ENCODE measurements around the gene PHLDB1.

GRCh38 chr11:118689503-118689851 lies 82.1 kb downstream of the PHLDB1 start:
- no peak for TF ChIP-seq POLR2A (IDR thresholded peaks at IDR 0.05)
- TF ChIP-seq, protein P1, sequence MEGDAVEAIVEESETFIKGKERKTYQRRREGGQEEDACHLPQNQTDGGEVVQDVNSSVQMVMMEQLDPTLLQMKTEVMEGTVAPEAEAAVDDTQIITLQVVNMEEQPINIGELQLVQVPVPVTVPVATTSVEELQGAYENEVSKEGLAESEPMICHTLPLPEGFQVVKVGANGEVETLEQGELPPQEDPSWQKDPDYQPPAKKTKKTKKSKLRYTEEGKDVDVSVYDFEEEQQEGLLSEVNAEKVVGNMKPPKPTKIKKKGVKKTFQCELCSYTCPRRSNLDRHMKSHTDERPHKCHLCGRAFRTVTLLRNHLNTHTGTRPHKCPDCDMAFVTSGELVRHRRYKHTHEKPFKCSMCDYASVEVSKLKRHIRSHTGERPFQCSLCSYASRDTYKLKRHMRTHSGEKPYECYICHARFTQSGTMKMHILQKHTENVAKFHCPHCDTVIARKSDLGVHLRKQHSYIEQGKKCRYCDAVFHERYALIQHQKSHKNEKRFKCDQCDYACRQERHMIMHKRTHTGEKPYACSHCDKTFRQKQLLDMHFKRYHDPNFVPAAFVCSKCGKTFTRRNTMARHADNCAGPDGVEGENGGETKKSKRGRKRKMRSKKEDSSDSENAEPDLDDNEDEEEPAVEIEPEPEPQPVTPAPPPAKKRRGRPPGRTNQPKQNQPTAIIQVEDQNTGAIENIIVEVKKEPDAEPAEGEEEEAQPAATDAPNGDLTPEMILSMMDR (IDR thresholded peaks at IDR 0.05 in 4 of 5, conservative IDR thresholded peaks at IDR 0.05 in 1 of 5) = no peak
